PFSK-1 (cell line): ENCODE measurements around the gene ANKS1A.

ENCODE experiments used
- FOXP2 ChIP-seq: optimal IDR thresholded peaks from 2 replicates; pipeline ENCODE3; 2011; ENCODE audit warnings: borderline replicate concordance, control low read depth, inconsistent platforms; ENCODE audit not compliant: insufficient read depth; ENCODE audit errors: extremely low read length, extremely low read depth
- POLR2AphosphoS5 ChIP-seq: IDR thresholded peaks from 2 replicates; pipeline ENCODE4 v1.6.1; 2012; ENCODE audit warnings: low read depth, mild to moderate bottlenecking, control low read depth, low read length, moderate library complexity
- REST ChIP-seq, 2 experiments: IDR thresholded peaks; 2 replicates each; pipeline versions ENCODE4 v1.6.1 to v1.8.0; 2011 to 2012; ENCODE audit warnings: low read depth in 2 of 2, low read length in 2 of 2, control low read depth in 1 of 2, inconsistent platforms in 1 of 2, mild to moderate bottlenecking in 1 of 2, moderate library complexity in 1 of 2; ENCODE audit not compliant: insufficient read depth in 1 of 2
- SIN3A ChIP-seq: IDR thresholded peaks from 2 replicates; pipeline ENCODE4 v1.6.1; 2012; ENCODE audit warnings: mild to moderate bottlenecking, low read length, moderate library complexity, borderline replicate concordance; ENCODE audit not compliant: insufficient read depth
- TAF1 ChIP-seq: IDR thresholded peaks from 2 replicates; pipeline ENCODE4 v1.6.1; 2012; ENCODE audit warnings: low read length, control low read depth, borderline replicate concordance; ENCODE audit not compliant: insufficient read depth

The ANKS1A gene

GRCh38 chr6:35054743-35055130 is 165.7 kb downstream of the ANKS1A start:
- no peak for TF ChIP-seq FOXP2
- no peak for TF ChIP-seq REST (IDR thresholded peaks at IDR 0.05; ENCODE audit: insufficient read depth in 1 of 2, low read depth in 2 of 2, low read length in 2 of 2)
- TF ChIP-seq TAF1: no peak
- TF ChIP-seq SIN3A: no peak
- TF ChIP-seq POLR2AphosphoS5: no peak

DNA sequence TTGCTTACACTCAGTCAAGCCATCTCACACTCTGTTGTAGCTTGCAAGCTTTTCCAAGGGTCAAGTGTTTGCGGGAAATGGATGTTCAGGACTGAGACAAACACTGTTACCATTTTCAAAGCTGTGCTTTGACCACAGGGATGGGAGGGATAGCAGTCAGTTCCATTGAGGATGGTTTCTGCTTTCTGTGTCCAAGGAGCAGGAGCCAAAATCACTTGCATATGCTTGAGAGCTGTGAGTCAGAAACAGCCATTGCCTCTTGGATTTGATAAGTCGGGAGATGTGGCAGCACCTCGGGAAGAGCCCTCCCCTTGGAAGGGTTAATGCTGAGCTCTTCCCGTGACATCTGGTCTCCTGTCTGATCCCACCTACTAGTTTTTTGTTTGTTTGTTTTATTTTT is 166.8 kb downstream of the ANKS1A start:
- TF ChIP-seq POLR2AphosphoS5 (no peak), FOXP2 (no peak), TAF1 (no peak), REST (IDR thresholded peaks at IDR 0.05; ENCODE audit: insufficient read depth in 1 of 2, low read depth in 2 of 2, low read length in 2 of 2) (no peak), SIN3A (no peak)

DNA sequence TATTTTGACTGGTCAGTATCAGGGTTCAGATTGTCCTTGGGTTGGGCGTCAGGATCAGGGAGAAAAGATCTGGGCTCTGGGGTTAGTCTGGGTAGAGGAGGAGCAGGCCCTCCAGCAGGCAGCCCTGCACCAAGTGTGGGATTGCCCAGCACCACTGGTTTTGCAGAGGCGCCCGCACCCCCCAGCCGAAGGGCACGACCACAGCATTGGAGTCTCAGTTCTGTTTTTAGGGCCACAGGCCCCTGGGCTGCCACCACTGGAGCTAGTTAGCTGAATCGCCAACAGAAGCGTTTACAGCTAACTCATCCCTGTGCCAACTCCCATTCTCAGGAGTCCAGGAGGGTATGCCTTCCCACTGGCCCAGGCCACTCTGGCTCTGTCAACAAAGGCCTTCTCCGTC is 167.9 kb downstream of the ANKS1A start:
- TF ChIP-seq POLR2AphosphoS5 (no peak), FOXP2 (no peak), REST (IDR thresholded peaks at IDR 0.05; ENCODE audit: insufficient read depth in 1 of 2, low read depth in 2 of 2, low read length in 2 of 2) (no peak), SIN3A (no peak), TAF1 (no peak)

DNA sequence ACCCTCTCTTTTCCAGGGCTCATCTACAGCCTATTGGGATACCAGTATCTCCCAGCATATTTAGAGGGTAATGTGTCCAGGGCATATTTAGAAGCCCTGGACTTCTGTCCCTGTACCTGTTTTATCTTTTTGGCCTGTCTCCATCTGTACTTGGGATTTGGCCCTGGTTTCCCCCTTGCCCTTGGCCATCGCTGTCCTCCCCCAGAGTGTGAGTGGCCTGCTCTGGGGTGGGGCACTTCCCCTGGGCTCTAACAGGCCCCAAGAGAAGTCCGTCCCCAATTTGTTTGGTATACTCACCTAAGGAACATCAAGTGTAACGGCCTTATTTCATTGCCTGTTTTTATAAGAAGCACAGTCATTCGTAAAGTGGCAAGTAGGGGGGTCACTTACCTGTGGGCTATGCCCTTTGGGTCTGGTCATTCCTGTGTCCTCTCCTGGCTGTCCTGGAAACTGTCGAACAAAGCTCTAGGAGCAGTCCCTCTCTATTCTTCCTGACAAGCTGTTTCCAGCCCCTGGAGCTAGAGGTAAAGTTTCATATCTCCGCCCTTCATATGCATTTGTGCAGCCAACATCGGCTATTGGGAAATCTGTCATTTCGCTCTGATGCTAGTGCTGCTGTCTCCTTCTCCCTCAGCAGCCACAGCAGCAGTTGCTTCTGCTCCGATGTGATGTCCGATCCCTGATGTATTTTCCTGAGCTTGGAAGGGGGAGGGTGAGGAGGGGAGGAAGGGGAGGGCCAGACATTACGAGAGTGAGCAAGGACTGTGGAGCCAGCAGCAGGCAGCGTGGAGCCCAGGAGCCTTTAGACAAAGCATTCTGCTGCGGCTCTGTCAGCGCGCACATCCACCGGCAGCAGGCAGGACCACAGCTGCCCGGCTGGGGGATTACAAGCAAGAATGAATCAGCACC is 168.6 kb downstream of the ANKS1A start:
- TF ChIP-seq SIN3A (no peak), REST (IDR thresholded peaks at IDR 0.05; ENCODE audit: insufficient read depth in 1 of 2, low read depth in 2 of 2, low read length in 2 of 2) (no peak), POLR2AphosphoS5 (no peak)

DNA sequence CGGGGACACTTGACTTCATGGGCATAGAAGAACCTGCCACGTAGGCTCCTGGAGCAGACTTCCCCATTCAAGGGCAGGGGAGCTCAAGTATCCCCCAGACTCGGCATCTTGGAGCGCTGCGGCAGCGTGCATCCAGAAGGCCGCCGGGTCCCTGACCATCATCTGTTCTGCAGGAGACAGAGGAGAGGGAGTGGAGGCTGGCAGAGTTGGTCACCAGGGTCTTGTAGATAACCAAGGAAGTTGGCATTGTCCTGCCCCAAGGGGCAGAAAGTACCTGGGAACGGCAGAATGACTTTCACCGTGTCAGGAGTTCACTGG is 169.3 kb downstream of the ANKS1A start:
- no peak for TF ChIP-seq REST (IDR thresholded peaks at IDR 0.05; ENCODE audit: insufficient read depth in 1 of 2, low read depth in 2 of 2, low read length in 2 of 2)
- no peak for TF ChIP-seq POLR2AphosphoS5
- TF ChIP-seq TAF1: no peak
- TF ChIP-seq FOXP2: no peak
- no peak for TF ChIP-seq SIN3A
